ENCODE results near the gene ATXN3. TPM values are rescaled to one million over a fixed set of nuclear protein-coding genes. Genes with fewer than 3 reads are reported as not detected.

The ATXN3 gene
- total RNA-seq, 1 donor from 2014 or later, result 29.3 TPM

- no peak for DNase-seq
- no peaks in the 10 kb centered on the region for H3K9me3 Mint-ChIP-seq
- no peak overlapping the region for H3K4me3 Mint-ChIP-seq
- POLR2A ChIA-PET, result no interaction called here
- peaks cover 56% of the 10 kb centered on the region for H3K36me3 Mint-ChIP-seq (ENCODE audit: low read depth)
- H3K27ac Mint-ChIP-seq, result no peak overlapping the region
- H3K27me3 Mint-ChIP-seq, result no peaks in the 10 kb centered on the region
- peaks cover 6% of the 10 kb centered on the region for H3K4me1 Mint-ChIP-seq
- CTCF ChIA-PET, result no interaction called here
- ATAC-seq (ENCODE audit: low read depth), result no peak
- no peak for TF ChIP-seq CTCF (IDR thresholded peaks at IDR 0.05)
- intact Hi-C loops (cut with micrococcal nuclease), result no loop called here
These were observed 84.3 kb downstream of the ATXN3 start for GRCh38 chr14:92022036-92022435.

DNA sequence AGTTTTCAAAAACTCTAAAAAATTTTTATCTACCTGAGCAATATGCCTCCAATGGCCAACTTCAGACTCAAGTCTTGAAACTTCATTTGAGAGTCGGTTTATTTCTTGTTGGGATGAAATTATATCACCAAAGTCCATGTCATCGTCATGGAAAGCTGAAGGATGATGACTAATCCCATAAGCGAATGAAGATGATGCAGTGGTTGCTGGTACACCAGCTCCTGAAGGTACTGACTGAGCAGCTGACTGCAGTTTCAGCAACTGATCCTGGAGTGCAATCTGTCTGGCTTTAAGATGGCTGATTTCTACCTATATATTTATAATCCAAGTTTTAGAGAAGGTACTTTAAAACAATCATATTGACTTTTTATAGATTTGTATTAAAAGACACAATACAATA lies 84.9 kb downstream of the ATXN3 start:
- ATAC-seq (ENCODE audit: low read depth) (no peak), DNase-seq (no peak)
- POLR2A ChIA-PET, result no interaction called here
- H3K9me3 Mint-ChIP-seq, result no peaks in the 10 kb centered on the region
- H3K27me3 Mint-ChIP-seq, result no peaks in the 10 kb centered on the region
- intact Hi-C loops (cut with micrococcal nuclease), result no loop called here
- no peak overlapping the region for H3K4me3 Mint-ChIP-seq
- TF ChIP-seq CTCF (IDR thresholded peaks at IDR 0.05), result no peak
- no peak overlapping the region for H3K27ac Mint-ChIP-seq
- peaks cover 2% of the 10 kb centered on the region for H3K4me1 Mint-ChIP-seq
- CTCF ChIA-PET, result no interaction called here
- peaks cover 55% of the 10 kb centered on the region for H3K36me3 Mint-ChIP-seq (ENCODE audit: low read depth)

- Mint-ChIP-seq H3K4me1 (no peaks in the 10 kb centered on the region), H3K9me3 (no peaks in the 10 kb centered on the region), H3K27ac (no peak overlapping the region), H3K27me3 (no peaks in the 10 kb centered on the region), H3K36me3 (ENCODE audit: low read depth) (peaks cover 70% of the 10 kb centered on the region), H3K4me3 (no peak overlapping the region)
- intact Hi-C loops (cut with micrococcal nuclease), result no loop called here
- ChIA-PET POLR2A (no interaction called here), CTCF (no interaction called here)
- no peak for DNase-seq
- TF ChIP-seq CTCF (IDR thresholded peaks at IDR 0.05), result no peak
- no peak for ATAC-seq (ENCODE audit: low read depth)
These were observed 92.3 kb downstream of the ATXN3 start for GRCh38 chr14:92014040-92014439.

- Mint-ChIP-seq H3K4me3 (no peak overlapping the region), H3K27ac (no peak overlapping the region), H3K9me3 (no peaks in the 10 kb centered on the region), H3K4me1 (no peaks in the 10 kb centered on the region), H3K36me3 (ENCODE audit: low read depth) (peaks cover 79% of the 10 kb centered on the region), H3K27me3 (no peaks in the 10 kb centered on the region)
- CTCF ChIA-PET, result no interaction called here
- POLR2A ChIA-PET, result no interaction called here
- TF ChIP-seq CTCF (IDR thresholded peaks at IDR 0.05), result no peak
- intact Hi-C loops (cut with micrococcal nuclease), result no loop called here
- no peak for DNase-seq
- ATAC-seq (ENCODE audit: low read depth), result no peak
These were observed 94.1 kb downstream of the ATXN3 start for GRCh38 chr14:92012121-92012748.

GRCh38 chr14:92010644-92011043 lies 95.7 kb downstream of the ATXN3 start:
- peaks cover 78% of the 10 kb centered on the region for H3K36me3 Mint-ChIP-seq (ENCODE audit: low read depth)
- no peaks in the 10 kb centered on the region for H3K4me1 Mint-ChIP-seq
- intact Hi-C loops (cut with micrococcal nuclease), result no loop called here
- ATAC-seq (ENCODE audit: low read depth), result no peak
- DNase-seq, result no peak
- no peak for TF ChIP-seq CTCF (IDR thresholded peaks at IDR 0.05)
- H3K9me3 Mint-ChIP-seq, result no peaks in the 10 kb centered on the region
- no peak overlapping the region for H3K27ac Mint-ChIP-seq
- POLR2A ChIA-PET, result no interaction called here
- H3K4me3 Mint-ChIP-seq, result no peak overlapping the region
- CTCF ChIA-PET, result no interaction called here
- no peaks in the 10 kb centered on the region for H3K27me3 Mint-ChIP-seq
